Eye (tissue), 1 donor: ENCODE data around the gene ADI1.
"Not testable (repeated sequence)": the region's sequence is repeated elsewhere in the genome, so short reads cannot be mapped to it uniquely, and the experiment has no call there.

Experiments
- DNase-seq: peaks from one replicate; pipeline ENCODE4 v3.0.0-alpha.2; 2015

Gene ADI1

GRCh38 chr2:3527886-3528785 lies 8.8 kb upstream of the ADI1 start:
- DNase-seq: no peak

GRCh38 chr2:3526871-3527270 lies 7.5 kb upstream of the ADI1 start:
- no peak for DNase-seq

- DNase-seq: no peak
These were observed 4.3 kb upstream of the ADI1 start for GRCh38 chr2:3523551-3524041.

- no peak for DNase-seq
These were observed 3.7 kb upstream of the ADI1 start for GRCh38 chr2:3522961-3523421.

- no peak for DNase-seq
These were observed 1.3 kb upstream of the ADI1 start for GRCh38 chr2:3520591-3520990.

- peak; percentile 99 for DNase-seq
These were observed 656 bp downstream of the ADI1 start for GRCh38 chr2:3518496-3519254.

GRCh38 chr2:3517948-3518495 lies 1.3 kb downstream of the ADI1 start:
- DNase-seq: no peak

GRCh38 chr2:3516831-3517230 lies 2.5 kb downstream of the ADI1 start:
- DNase-seq: no peak

- not testable (repeated sequence) for DNase-seq
These were observed 3.9 kb downstream of the ADI1 start for GRCh38 chr2:3515438-3515837.

- DNase-seq: no peak
These were observed 6.1 kb downstream of the ADI1 start for GRCh38 chr2:3513026-3513810.

GRCh38 chr2:3512086-3512485 lies 7.2 kb downstream of the ADI1 start:
- DNase-seq: no peak

- DNase-seq: no peak
These were observed 13.6 kb downstream of the ADI1 start for GRCh38 chr2:3505771-3506170.

- DNase-seq: no peak
These were observed 14.6 kb downstream of the ADI1 start for GRCh38 chr2:3504741-3505140.

GRCh38 chr2:3503483-3503882 lies 15.8 kb downstream of the ADI1 start:
- no peak for DNase-seq

- DNase-seq: no peak
These were observed 16.3 kb downstream of the ADI1 start for GRCh38 chr2:3503046-3503445.

- no peak for DNase-seq
These were observed 18.9 kb downstream of the ADI1 start for GRCh38 chr2:3500326-3500899.

- DNase-seq: peak; percentile 23
These were observed 20.4 kb downstream of the ADI1 start for GRCh38 chr2:3498783-3499394.

- not testable (repeated sequence) for DNase-seq
These were observed 22.6 kb downstream of the ADI1 start for GRCh38 chr2:3496708-3497080.

GRCh38 chr2:3494984-3495666 lies 24.2 kb downstream of the ADI1 start:
- DNase-seq: no peak

GRCh38 chr2:3493615-3494007 lies 25.7 kb downstream of the ADI1 start:
- peak; percentile 69 for DNase-seq

- no peak for DNase-seq
These were observed 26.2 kb downstream of the ADI1 start for GRCh38 chr2:3492951-3493614.
